Measurements from ENCODE around the gene MAFG.

GRCh38 chr17:81888105-81888987 is 39.2 kb downstream of the MAFG start:
- TF ChIP-seq CTCF (conservative IDR thresholded peaks at IDR 0.05; ENCODE audit: low read depth in 2 of 2) = no peak
- no peak for TF ChIP-seq POLR2AphosphoS5 (IDR thresholded peaks at IDR 0.05; ENCODE audit: low read depth)
- no peak for TF ChIP-seq EZH2 (IDR thresholded peaks at IDR 0.05; ENCODE audit: low read depth, unreplicated experiment)
- no peak for TF ChIP-seq JUNB (IDR thresholded peaks at IDR 0.05; ENCODE audit: unreplicated experiment)
- no peak for TF ChIP-seq EZH2phosphoT487 (IDR thresholded peaks at IDR 0.05; ENCODE audit: unreplicated experiment)
